Measurements from ENCODE around the gene NLRP6. TPM values are rescaled to one million over a fixed set of nuclear protein-coding genes. Genes with fewer than 3 reads are reported as not detected.
"Not testable (repeated sequence)": the region's sequence is repeated elsewhere in the genome, so short reads cannot be mapped to it uniquely, and the experiment has no call there.

The NLRP6 gene
- polyA plus RNA-seq, 3 donors from 2014 or later, result 1.6 to 5.1 TPM; not detected in 1

- peak; percentile 35 to 56 (median 52) for DNase-seq
- Mint-ChIP-seq H3K4me3 (peak overlapping the region; percentile 79 to 86 (median 82)), H3K4me1 (peaks cover 46 to 57% of the 10 kb centered on the region in 2 donors), H3K27ac (peak overlapping the region in 3 of 6 donors; percentile 36 to 76 (median 66)), H3K27me3 (ENCODE audit: low read depth in 3 of 3) (peaks cover 10 to 20% (median 14%) of the 10 kb centered on the region in 3 donors), H3K9me3 (no peaks in the 10 kb centered on the region), H3K36me3 (peaks cover 4 to 9% (median 4%) of the 10 kb centered on the region in 3 donors)
These were observed 2.7 kb downstream of the NLRP6 start for GRCh38 chr11:280706-281485.

GRCh38 chr11:281486-282161 lies 3.4 kb downstream of the NLRP6 start:
- H3K9me3 Mint-ChIP-seq, result no peaks in the 10 kb centered on the region
- DNase-seq, result no peak
- H3K4me3 Mint-ChIP-seq, result peak overlapping the region; percentile 79 to 86 (median 82)
- H3K27ac Mint-ChIP-seq, result peak overlapping the region in 2 of 6 donors; percentile 36 to 53
- peaks cover 45 to 54% of the 10 kb centered on the region in 2 donors for H3K4me1 Mint-ChIP-seq
- peaks cover 4 to 9% (median 4%) of the 10 kb centered on the region in 3 donors for H3K36me3 Mint-ChIP-seq
- peaks cover 11 to 21% (median 14%) of the 10 kb centered on the region in 3 donors for H3K27me3 Mint-ChIP-seq (ENCODE audit: low read depth in 3 of 3)

GRCh38 chr11:282171-282570 lies 4.0 kb downstream of the NLRP6 start:
- peaks cover 4 to 5% (median 4%) of the 10 kb centered on the region in 3 donors for H3K36me3 Mint-ChIP-seq
- no peak for DNase-seq
- peaks cover 12 to 25% (median 14%) of the 10 kb centered on the region in 3 donors for H3K27me3 Mint-ChIP-seq (ENCODE audit: low read depth in 3 of 3)
- H3K4me1 Mint-ChIP-seq, result peaks cover 47 to 54% of the 10 kb centered on the region in 2 donors
- peak overlapping the region in 2 of 6 donors; percentile 29 to 30 for H3K27ac Mint-ChIP-seq
- H3K9me3 Mint-ChIP-seq, result no peaks in the 10 kb centered on the region
- peak overlapping the region; percentile 63 to 86 (median 82) for H3K4me3 Mint-ChIP-seq

GRCh38 chr11:282630-283360 lies 4.6 kb downstream of the NLRP6 start:
- H3K9me3 Mint-ChIP-seq, result no peaks in the 10 kb centered on the region
- H3K36me3 Mint-ChIP-seq, result peaks cover 4 to 5% (median 4%) of the 10 kb centered on the region in 3 donors
- peak overlapping the region in 3 of 6 donors; percentile 15 to 51 (median 30) for H3K27ac Mint-ChIP-seq
- peaks cover 43 to 51% of the 10 kb centered on the region in 2 donors for H3K4me1 Mint-ChIP-seq
- DNase-seq, result no peak
- peak overlapping the region; percentile 43 to 86 (median 66) for H3K4me3 Mint-ChIP-seq
- peaks cover 12 to 22% (median 14%) of the 10 kb centered on the region in 3 donors for H3K27me3 Mint-ChIP-seq (ENCODE audit: low read depth in 3 of 3)

- peaks cover 44 to 49% of the 10 kb centered on the region in 2 donors for H3K4me1 Mint-ChIP-seq
- H3K9me3 Mint-ChIP-seq, result no peaks in the 10 kb centered on the region
- H3K36me3 Mint-ChIP-seq, result peaks cover 4 to 5% (median 4%) of the 10 kb centered on the region in 3 donors
- no peak for DNase-seq
- peak overlapping the region in 2 of 5 donors; percentile 32 to 55 for H3K4me3 Mint-ChIP-seq
- H3K27ac Mint-ChIP-seq, result peak overlapping the region in 2 of 6 donors; percentile 39 to 49
- H3K27me3 Mint-ChIP-seq (ENCODE audit: low read depth in 3 of 3), result peaks cover 12 to 25% (median 16%) of the 10 kb centered on the region in 3 donors
These were observed 5.3 kb downstream of the NLRP6 start for GRCh38 chr11:283405-284104.

- H3K27me3 Mint-ChIP-seq (ENCODE audit: low read depth in 3 of 3), result peaks cover 12 to 22% (median 16%) of the 10 kb centered on the region in 3 donors
- no peak for DNase-seq
- no peak overlapping the region for H3K27ac Mint-ChIP-seq
- H3K9me3 Mint-ChIP-seq, result no peaks in the 10 kb centered on the region
- peaks cover 4 to 5% (median 4%) of the 10 kb centered on the region in 3 donors for H3K36me3 Mint-ChIP-seq
- peaks cover 42 to 47% of the 10 kb centered on the region in 2 donors for H3K4me1 Mint-ChIP-seq
- no peak overlapping the region for H3K4me3 Mint-ChIP-seq
These were observed 6.2 kb downstream of the NLRP6 start for GRCh38 chr11:284105-285020.

- peaks cover 4 to 5% (median 4%) of the 10 kb centered on the region in 3 donors for H3K36me3 Mint-ChIP-seq
- no peaks in the 10 kb centered on the region for H3K9me3 Mint-ChIP-seq
- H3K27me3 Mint-ChIP-seq (ENCODE audit: low read depth in 3 of 3), result peaks cover 12 to 23% (median 16%) of the 10 kb centered on the region in 3 donors
- peaks cover 49 to 53% of the 10 kb centered on the region in 2 donors for H3K4me1 Mint-ChIP-seq
- no peak for DNase-seq
- H3K4me3 Mint-ChIP-seq, result peak overlapping the region in 1 of 5 donors; percentile 38
- H3K27ac Mint-ChIP-seq, result no peak overlapping the region
These were observed 7.0 kb downstream of the NLRP6 start for GRCh38 chr11:285021-285893.

GRCh38 chr11:285894-286220 lies 7.7 kb downstream of the NLRP6 start:
- peaks cover 51 to 56% of the 10 kb centered on the region in 2 donors for H3K4me1 Mint-ChIP-seq
- H3K27ac Mint-ChIP-seq, result peak overlapping the region in 1 of 6 donors; percentile 72
- peaks cover 10 to 21% (median 16%) of the 10 kb centered on the region in 3 donors for H3K27me3 Mint-ChIP-seq (ENCODE audit: low read depth in 3 of 3)
- no peaks in the 10 kb centered on the region for H3K9me3 Mint-ChIP-seq
- H3K4me3 Mint-ChIP-seq, result peak overlapping the region in 1 of 5 donors; percentile 38
- no peak for DNase-seq
- H3K36me3 Mint-ChIP-seq, result peaks cover 4 to 5% (median 4%) of the 10 kb centered on the region in 3 donors

GRCh38 chr11:286977-287820 lies 9.0 kb downstream of the NLRP6 start:
- not testable (repeated sequence) for DNase-seq, H3K36me3 Mint-ChIP-seq, H3K9me3 Mint-ChIP-seq
- peak overlapping the region; percentile 9 to 94 (median 78) for H3K27ac Mint-ChIP-seq
- H3K4me3 Mint-ChIP-seq, result peak overlapping the region; percentile 84 to 90 (median 88)
- peaks cover 44 to 49% of the 10 kb centered on the region in 2 donors for H3K4me1 Mint-ChIP-seq
- H3K27me3 Mint-ChIP-seq (ENCODE audit: low read depth in 3 of 3), result peaks cover 8 to 15% (median 9%) of the 10 kb centered on the region in 3 donors

GRCh38 chr11:287821-288477 lies 9.7 kb downstream of the NLRP6 start:
- Mint-ChIP-seq H3K27ac (peak overlapping the region in 5 of 6 donors; percentile 59 to 95 (median 87)), H3K9me3 (no peaks in the 10 kb centered on the region), H3K27me3 (ENCODE audit: low read depth in 3 of 3) (peaks cover 8 to 15% (median 8%) of the 10 kb centered on the region in 3 donors), H3K4me3 (peak overlapping the region; percentile 84 to 90 (median 88)), H3K4me1 (peaks cover 37 to 42% of the 10 kb centered on the region in 2 donors), H3K36me3 (peaks cover under 1 to 5% (median under 1%) of the 10 kb centered on the region in 3 donors)
- DNase-seq, result no peak

All from immature natural killer cell (primary cell).